Sigmoid colon (tissue), 7 donors: ENCODE results near the gene MYH9. TPM values are rescaled to one million over a fixed set of nuclear protein-coding genes. Genes with fewer than 3 reads are reported as not detected.

Experiments
- DNase-seq: peaks from one replicate; pipeline ENCODE4 v3.0.0-alpha.2; 2019
- H3K27ac ChIP-seq, 4 donors: fragments of 200-600 bp; sonication (generic); one replicate each; pipeline ENCODE4 v1.5.1; 2016 to 2019; ENCODE audit warnings: mild to moderate bottlenecking in 1 of 4
- H3K27me3 ChIP-seq, 3 donors: fragments of 200-600 bp; sonication (generic); one replicate each; pipeline ENCODE4 v1.5.1; 2019; ENCODE audit warnings: mild to moderate bottlenecking in 1 of 3
- H3K36me3 ChIP-seq, 4 donors: fragments of 200-600 bp; sonication (generic); one replicate each; pipeline ENCODE4 v1.5.1; 2016 to 2019
- H3K4me1 ChIP-seq, 4 donors: fragments of 200-600 bp; sonication (generic); one replicate each; pipeline ENCODE4 v1.5.1; 2017 to 2019
- H3K4me3 ChIP-seq, 4 donors: fragments of 200-600 bp; sonication (generic); one replicate each; pipeline ENCODE4 v1.5.1; 2017 to 2019; ENCODE audit warnings: mild to moderate bottlenecking in 2 of 4, moderate library complexity in 1 of 4
- H3K9me3 ChIP-seq, 4 donors: fragments of 200-600 bp in 3 of 4; sonication (generic) in 3 of 4; one replicate each; pipeline versions ENCODE4 v1.5.1 to v1.6.1; 2013 to 2019
- EP300 ChIP-seq, 4 donors: sonication (generic); formaldehyde crosslinking; IDR thresholded peaks; one replicate each; pipeline ENCODE4 v1.6.1; 2017; ENCODE audit warnings: antibody characterized with exemption in 4 of 4
- POLR2A ChIP-seq, 2 donors: fragments of 450-650 bp; IDR thresholded peaks; one replicate each; pipeline ENCODE4 v1.6.1; 2016; ENCODE audit warnings: antibody characterized with exemption in 2 of 2, mild to moderate bottlenecking in 2 of 2, moderate library complexity in 2 of 2
- POLR2AphosphoS5 ChIP-seq, 4 donors: sonication (generic); formaldehyde crosslinking; IDR thresholded peaks; one replicate each; pipeline ENCODE4 v1.6.1; 2017; ENCODE audit warnings: antibody characterized with exemption in 4 of 4
- WGBS, 2 donors: extraction: QIAGEN DNeasy Blood & Tissue Kit; methylation state at CpG; one replicate each; pipeline ENCODE4 v1.1.7; 2013; 5-methylcytosine and 5-hydroxymethylcytosine counted together
- intact Hi-C: fragments of 100-400 bp; cut with DNase I; formaldehyde crosslinking; loops from one replicate; pipeline ENCODE4 v1.15.1; 2023
- polyA plus RNA-seq, 3 donors: library from polyadenylated mRNA; stranded (reverse); fragments of 200-250 nt; gene quantifications; one replicate each; pipeline ENCODE4 v1.2.3, GENCODE V29; 2013
- total RNA-seq, 4 donors: library from RNA; depleted of rRNA; stranded (reverse); fragments of >200 nt; gene quantifications; one replicate each; pipeline ENCODE4 v1.1.0, GENCODE V29; 2016
- TF ChIP-seq, protein P1 (sequence below), 4 experiments: fragments of 450-650 bp in 3 of 4; fragments of 200-600 bp in 1 of 4; IDR thresholded peaks; one replicate each; pipeline ENCODE4 v1.5.1; 2016 to 2019; ENCODE audit warnings: antibody characterized with exemption in 4 of 4, mild to moderate bottlenecking in 3 of 4, moderate library complexity in 2 of 4
- donor health status: healthy with polysubstance abuse.
- donor health status: Bipolar disorder and iron deficiency.
- donor health status: healthy.

Gene MYH9
- total and polyA plus RNA-seq, 7 donors = 63.7 to 307 (median 182) TPM

DNA sequence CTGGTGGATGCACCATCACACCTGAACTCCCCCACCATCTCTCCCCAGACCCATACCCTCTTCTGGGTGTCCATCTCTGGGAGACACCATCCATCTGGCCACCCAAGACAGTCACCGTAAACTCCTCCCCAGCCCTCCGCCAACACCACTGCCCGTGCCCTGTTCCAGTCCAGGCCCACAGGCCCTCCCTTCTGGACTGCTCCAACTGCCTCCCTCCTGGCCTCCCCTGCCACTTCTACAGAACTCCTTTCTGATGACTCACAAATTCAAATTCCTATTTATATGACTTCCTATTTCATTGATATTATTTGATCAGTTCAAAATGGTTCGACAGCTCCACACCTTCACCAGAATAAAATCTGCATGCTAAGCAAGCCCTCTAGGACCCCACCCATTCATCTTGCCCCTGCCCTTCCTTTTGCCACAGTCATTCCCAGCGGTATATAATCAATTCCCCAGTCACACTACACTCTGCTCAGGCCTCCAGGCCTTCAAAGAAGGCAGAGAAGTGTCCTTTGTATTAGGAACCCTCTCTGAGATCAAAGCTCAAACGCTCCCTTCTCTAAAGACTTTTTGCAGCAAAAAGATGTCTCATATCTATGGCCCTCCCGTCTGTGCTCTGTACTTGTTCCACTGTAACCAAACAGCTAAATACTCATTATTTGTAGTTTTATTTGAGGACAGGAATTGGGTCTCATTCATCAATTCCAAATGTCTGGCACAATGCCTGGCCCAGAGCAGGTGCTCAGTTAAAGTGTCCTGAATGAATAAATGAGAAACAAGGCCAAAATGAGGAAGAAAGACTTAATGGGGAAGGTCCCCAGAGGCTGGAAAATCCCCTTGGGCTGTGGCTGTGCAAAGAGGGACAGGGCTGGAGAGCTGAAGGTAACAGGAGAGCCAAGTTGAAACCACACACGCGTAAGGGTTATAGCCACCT lies 29.0 kb downstream of the MYH9 start:
- TF ChIP-seq POLR2AphosphoS5 (IDR thresholded peaks at IDR 0.05) (peak in 2 of 4 donors; percentile 44 to 47), EP300 (IDR thresholded peaks at IDR 0.05) (no peak)
- H3K9me3 ChIP-seq = no peaks in the 10 kb centered on the region
- H3K27me3 ChIP-seq = no peaks in the 10 kb centered on the region
- H3K4me1 ChIP-seq = peaks cover 0 to 100% (median 99%) of the 10 kb centered on the region in 4 donors
- intact Hi-C loops = loop anchor here (5.0 kb wide), 1 partner anchor 36 kb away; no protein-coding TSS in a partner anchor
- 58 to 63% methylated on average over 9 of the region's 9 CpGs for WGBS, 2 donors
- peak; percentile 86 for DNase-seq
- H3K36me3 ChIP-seq = peaks cover 0 to 4% (median 0%) of the 10 kb centered on the region in 4 donors
- peak overlapping the region; percentile 98 to 100 (median 100) for H3K27ac ChIP-seq
- no peak overlapping the region for H3K4me3 ChIP-seq

DNA sequence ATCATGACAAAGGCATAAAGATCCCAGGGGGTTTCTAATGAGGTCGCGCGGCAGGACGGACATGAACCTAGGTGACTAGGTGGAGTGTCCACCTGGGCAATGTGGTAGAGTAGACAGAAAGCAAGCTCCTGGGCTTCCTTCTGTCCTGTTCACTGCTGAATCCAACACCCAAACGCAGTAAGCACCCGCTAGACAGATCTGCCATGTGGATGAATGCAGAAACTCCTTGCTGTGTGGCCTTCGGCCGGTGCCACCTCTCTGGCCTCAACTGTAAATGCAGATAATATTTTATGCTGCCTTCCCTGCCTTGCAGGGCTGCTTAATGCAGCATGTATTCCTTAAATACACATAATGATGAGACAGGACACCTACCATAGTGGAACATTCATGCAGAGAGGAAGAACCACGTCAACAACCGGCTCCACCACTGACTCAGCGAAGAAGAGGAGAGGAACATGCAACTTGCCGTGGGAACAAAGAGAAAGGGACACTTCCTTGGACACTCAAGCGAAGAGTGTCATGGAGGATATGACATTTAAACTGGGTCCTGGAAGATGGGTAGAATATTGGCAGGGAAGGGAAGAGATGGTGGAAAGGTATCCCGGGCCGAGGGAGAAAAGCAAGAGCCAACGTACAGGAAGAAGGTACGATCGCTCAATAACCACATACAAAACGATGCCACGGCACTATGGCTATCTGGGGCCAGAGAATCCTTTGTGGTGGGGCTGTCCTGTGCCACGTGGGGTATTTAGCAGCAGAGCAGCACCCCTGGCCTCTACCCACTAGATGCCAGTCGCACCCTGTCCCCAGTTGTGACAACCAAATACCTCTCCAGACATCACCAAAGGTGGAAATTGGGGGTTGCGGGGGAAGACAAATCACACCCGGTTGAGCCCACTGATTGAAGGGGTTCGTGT lies 30.8 kb downstream of the MYH9 start:
- Histone ChIP-seq H3K4me1 (peaks cover 0 to 100% (median 99%) of the 10 kb centered on the region in 4 donors), H3K9me3 (no peaks in the 10 kb centered on the region), H3K27me3 (no peaks in the 10 kb centered on the region), H3K27ac (peak overlapping the region; percentile 98 to 100 (median 100)), H3K36me3 (no peaks in the 10 kb centered on the region), H3K4me3 (peak overlapping the region in 2 of 4 donors; percentile 6 to 14)
- no peak for DNase-seq
- TF ChIP-seq POLR2AphosphoS5 (IDR thresholded peaks at IDR 0.05) (peak in 3 of 4 donors; percentile 31 to 58 (median 46)), EP300 (IDR thresholded peaks at IDR 0.05) (no peak)
- 72 to 76% methylated on average over 25 of the region's 25 CpGs for WGBS, 2 donors
- intact Hi-C loops = loop anchor here (5.0 kb wide), 1 partner anchor 35 kb away; no protein-coding TSS in a partner anchor

DNA sequence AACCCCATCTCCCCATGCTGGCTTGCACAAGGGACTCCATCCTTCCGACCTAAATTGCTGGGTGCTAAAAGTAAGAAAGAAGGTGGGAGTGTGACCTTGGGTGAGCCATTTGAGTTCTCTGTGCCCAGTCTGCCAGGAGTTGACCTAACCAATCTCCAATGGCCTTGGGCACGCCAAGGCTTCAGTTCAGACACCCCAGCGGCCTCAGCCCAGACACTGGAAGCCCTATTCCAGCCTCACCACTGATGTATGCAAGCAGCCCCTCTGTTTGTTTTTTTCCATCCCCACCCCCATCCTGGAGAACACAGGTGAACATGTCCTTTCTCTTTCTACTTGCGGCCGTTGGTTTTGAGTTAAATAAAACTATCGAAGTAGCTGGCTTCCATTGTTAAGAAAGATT lies 31.9 kb downstream of the MYH9 start:
- intact Hi-C loops = loop anchor here (5.0 kb wide), 1 partner anchor 34 kb away; no protein-coding TSS in a partner anchor
- H3K27ac ChIP-seq = peak overlapping the region; percentile 98 to 100 (median 100)
- no peaks in the 10 kb centered on the region for H3K9me3 ChIP-seq
- H3K4me1 ChIP-seq = peaks cover 0 to 100% (median 99%) of the 10 kb centered on the region in 4 donors
- no peaks in the 10 kb centered on the region for H3K36me3 ChIP-seq
- H3K4me3 ChIP-seq = peak overlapping the region in 2 of 4 donors; percentile 11 to 25
- no peak for DNase-seq
- TF ChIP-seq POLR2A (IDR thresholded peaks at IDR 0.05) (no peak), EP300 (IDR thresholded peaks at IDR 0.05) (no peak), POLR2AphosphoS5 (IDR thresholded peaks at IDR 0.05) (no peak)
- TF ChIP-seq, protein P1, sequence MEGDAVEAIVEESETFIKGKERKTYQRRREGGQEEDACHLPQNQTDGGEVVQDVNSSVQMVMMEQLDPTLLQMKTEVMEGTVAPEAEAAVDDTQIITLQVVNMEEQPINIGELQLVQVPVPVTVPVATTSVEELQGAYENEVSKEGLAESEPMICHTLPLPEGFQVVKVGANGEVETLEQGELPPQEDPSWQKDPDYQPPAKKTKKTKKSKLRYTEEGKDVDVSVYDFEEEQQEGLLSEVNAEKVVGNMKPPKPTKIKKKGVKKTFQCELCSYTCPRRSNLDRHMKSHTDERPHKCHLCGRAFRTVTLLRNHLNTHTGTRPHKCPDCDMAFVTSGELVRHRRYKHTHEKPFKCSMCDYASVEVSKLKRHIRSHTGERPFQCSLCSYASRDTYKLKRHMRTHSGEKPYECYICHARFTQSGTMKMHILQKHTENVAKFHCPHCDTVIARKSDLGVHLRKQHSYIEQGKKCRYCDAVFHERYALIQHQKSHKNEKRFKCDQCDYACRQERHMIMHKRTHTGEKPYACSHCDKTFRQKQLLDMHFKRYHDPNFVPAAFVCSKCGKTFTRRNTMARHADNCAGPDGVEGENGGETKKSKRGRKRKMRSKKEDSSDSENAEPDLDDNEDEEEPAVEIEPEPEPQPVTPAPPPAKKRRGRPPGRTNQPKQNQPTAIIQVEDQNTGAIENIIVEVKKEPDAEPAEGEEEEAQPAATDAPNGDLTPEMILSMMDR (IDR thresholded peaks at IDR 0.05) = no peak
- WGBS, 2 donors = 69 to 79% methylated on average over 6 of the region's 6 CpGs
- H3K27me3 ChIP-seq = no peaks in the 10 kb centered on the region

DNA sequence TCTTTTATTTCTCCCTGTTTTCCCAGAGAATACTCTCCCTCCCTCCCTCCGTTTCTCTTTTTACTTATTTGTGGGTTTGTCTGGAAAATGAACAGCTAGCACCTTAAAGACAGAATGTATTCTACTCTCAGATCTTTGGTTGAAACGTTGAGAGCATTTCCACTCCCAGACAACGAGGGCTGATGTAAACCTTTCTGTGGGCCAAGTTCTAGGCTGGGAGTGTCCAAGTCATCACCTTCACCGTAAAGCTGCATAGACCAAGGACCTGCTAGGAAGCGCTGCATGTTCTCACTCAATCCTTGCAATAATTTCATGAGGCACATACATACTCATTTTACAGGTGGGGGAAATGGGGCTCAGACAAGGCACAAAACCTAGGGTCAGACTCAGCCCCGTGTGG lies 32.4 kb downstream of the MYH9 start:
- H3K4me1 ChIP-seq = peaks cover 0 to 100% (median 99%) of the 10 kb centered on the region in 4 donors
- 36 to 39% methylated on average over 6 of the region's 6 CpGs for WGBS, 2 donors
- no peaks in the 10 kb centered on the region for H3K27me3 ChIP-seq
- DNase-seq = no peak
- peak overlapping the region in 2 of 4 donors; percentile 11 to 25 for H3K4me3 ChIP-seq
- no peaks in the 10 kb centered on the region for H3K9me3 ChIP-seq
- H3K36me3 ChIP-seq = no peaks in the 10 kb centered on the region
- TF ChIP-seq EP300 (IDR thresholded peaks at IDR 0.05) = no peak
- no peak for TF ChIP-seq POLR2A (IDR thresholded peaks at IDR 0.05)
- peak; percentile 53 to 68 (median 59) for TF ChIP-seq POLR2AphosphoS5 (IDR thresholded peaks at IDR 0.05)
- TF ChIP-seq, protein P1 (IDR thresholded peaks at IDR 0.05) = no peak
- intact Hi-C loops = loop anchor here (5.0 kb wide), 1 partner anchor 33 kb away; no protein-coding TSS in a partner anchor
- H3K27ac ChIP-seq = peak overlapping the region; percentile 98 to 100 (median 100)

DNA sequence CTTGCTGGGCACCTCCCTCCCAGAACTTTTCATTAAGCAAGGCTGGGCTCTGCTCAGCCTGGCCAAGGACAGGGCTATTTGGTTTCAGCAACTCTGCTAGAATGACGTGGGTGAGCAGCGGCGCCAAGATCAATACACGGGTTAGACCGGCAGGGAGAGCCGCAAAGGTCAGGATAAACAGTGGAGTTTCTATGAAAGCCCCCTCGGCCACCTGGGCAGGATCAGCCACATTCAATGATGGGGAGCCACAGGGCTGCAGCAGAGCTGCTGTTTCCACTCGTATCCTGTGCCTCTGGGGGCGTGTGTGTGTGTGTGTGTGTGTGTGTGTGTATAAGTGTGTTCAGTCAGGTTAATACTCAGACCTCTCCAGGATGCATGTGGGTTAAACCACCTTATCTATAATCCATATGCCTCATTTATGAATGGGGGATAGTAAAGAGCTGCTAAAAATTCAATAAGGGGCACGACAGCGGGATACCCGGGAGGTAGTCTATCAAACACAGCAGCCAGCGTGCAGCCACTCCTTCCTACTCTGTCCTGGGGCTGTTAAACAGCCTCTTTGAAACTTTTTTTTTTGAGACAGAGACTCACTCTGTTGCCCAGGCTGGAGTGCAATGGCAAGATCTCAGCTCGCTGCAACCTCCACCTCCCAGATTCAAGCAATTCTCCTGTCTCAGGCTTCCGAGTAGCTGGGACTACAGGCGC lies 34.8 kb downstream of the MYH9 start:
- TF ChIP-seq POLR2AphosphoS5 (IDR thresholded peaks at IDR 0.05) (no peak), EP300 (IDR thresholded peaks at IDR 0.05) (no peak), POLR2A (IDR thresholded peaks at IDR 0.05) (no peak)
- TF ChIP-seq, protein P1 (IDR thresholded peaks at IDR 0.05) = no peak
- H3K9me3 ChIP-seq = no peaks in the 10 kb centered on the region
- H3K27me3 ChIP-seq = no peaks in the 10 kb centered on the region
- intact Hi-C loops = no loop called here
- H3K4me1 ChIP-seq = peaks cover 0 to 98% (median 95%) of the 10 kb centered on the region in 4 donors
- 25 to 49% methylated on average over 16 of the region's 16 CpGs for WGBS, 2 donors
- H3K4me3 ChIP-seq = peak overlapping the region in 2 of 4 donors; percentile 16 to 25
- H3K27ac ChIP-seq = peak overlapping the region; percentile 98 to 100 (median 100)
- no peak for DNase-seq
- H3K36me3 ChIP-seq = no peaks in the 10 kb centered on the region
